HUES48 (cell line): ENCODE data around the gene SMIM9.

Experiments used
- H3K27ac ChIP-seq: one replicate; pipeline ENCODE4 v1.7.0; 2013; ENCODE audit warnings: low read depth, low read length, inconsistent platforms
- H3K27me3 ChIP-seq: 2 replicates; pipeline ENCODE4 v1.6.1; 2013; ENCODE audit warnings: mild to moderate bottlenecking, low read length; ENCODE audit not compliant: control insufficient read depth, insufficient read depth
- H3K36me3 ChIP-seq: 2 replicates; pipeline ENCODE4 v1.6.1; 2013; ENCODE audit warnings: low read length; ENCODE audit not compliant: control insufficient read depth, insufficient read depth
- H3K4me1 ChIP-seq: 2 replicates; pipeline ENCODE4 v1.6.1; 2013; ENCODE audit warnings: mild to moderate bottlenecking, low read length; ENCODE audit not compliant: control insufficient read depth, insufficient read depth
- H3K4me3 ChIP-seq: 2 replicates; pipeline ENCODE4 v1.5.1; 2013; ENCODE audit warnings: mild to moderate bottlenecking, low read depth, low read length
- H3K9ac ChIP-seq: 2 replicates; pipeline ENCODE4 v1.6.1; 2013; ENCODE audit warnings: mild to moderate bottlenecking, low read depth, low read length, moderate library complexity
- H3K9me3 ChIP-seq: 2 replicates; pipeline ENCODE4 v1.6.1; 2013; ENCODE audit warnings: low read length; ENCODE audit not compliant: control insufficient read depth, insufficient read depth

SMIM9 gene

DNA sequence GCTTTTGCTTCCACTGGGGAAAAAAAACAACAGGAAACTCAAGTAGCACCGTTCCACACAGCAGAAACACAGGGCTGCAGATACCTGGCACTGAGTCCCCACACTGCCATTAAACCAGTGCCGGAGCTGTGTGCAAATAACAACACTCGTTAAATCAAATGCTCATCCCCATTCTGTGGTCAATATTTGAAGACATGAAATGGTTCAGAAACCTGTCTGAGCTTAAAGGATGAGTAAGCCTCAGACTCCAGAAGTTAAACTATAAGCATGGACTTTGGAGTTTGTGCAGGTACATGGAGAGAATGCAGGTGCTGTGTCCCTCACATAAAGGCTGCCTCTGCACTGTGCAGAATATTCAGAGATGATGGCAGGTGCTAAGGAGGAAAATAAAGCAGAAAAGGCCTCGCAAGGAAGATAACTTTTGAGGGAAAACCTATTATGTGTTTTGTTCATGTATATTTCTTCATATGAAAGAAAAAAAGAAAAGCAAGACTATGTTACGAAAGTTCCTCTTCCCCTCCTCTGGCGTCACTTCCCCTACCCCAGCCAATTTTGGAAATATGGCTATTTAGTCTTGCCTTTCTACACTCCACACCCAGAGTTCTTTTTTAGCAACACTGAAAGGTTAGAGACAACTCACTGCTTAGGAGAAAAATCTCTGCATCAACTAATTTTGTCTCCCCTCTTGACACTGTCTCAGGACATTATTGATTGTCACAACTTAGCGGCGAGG lies 33.8 kb downstream of the SMIM9 start:
- Histone ChIP-seq H3K4me1 (peaks cover 9% of the 10 kb centered on the region), H3K27me3 (peaks cover 40% of the 10 kb centered on the region), H3K36me3 (no peaks in the 10 kb centered on the region), H3K4me3 (no peak overlapping the region), H3K27ac (peak overlapping the region; percentile 21), H3K9me3 (peaks cover 41% of the 10 kb centered on the region), H3K9ac (no peak overlapping the region)

DNA sequence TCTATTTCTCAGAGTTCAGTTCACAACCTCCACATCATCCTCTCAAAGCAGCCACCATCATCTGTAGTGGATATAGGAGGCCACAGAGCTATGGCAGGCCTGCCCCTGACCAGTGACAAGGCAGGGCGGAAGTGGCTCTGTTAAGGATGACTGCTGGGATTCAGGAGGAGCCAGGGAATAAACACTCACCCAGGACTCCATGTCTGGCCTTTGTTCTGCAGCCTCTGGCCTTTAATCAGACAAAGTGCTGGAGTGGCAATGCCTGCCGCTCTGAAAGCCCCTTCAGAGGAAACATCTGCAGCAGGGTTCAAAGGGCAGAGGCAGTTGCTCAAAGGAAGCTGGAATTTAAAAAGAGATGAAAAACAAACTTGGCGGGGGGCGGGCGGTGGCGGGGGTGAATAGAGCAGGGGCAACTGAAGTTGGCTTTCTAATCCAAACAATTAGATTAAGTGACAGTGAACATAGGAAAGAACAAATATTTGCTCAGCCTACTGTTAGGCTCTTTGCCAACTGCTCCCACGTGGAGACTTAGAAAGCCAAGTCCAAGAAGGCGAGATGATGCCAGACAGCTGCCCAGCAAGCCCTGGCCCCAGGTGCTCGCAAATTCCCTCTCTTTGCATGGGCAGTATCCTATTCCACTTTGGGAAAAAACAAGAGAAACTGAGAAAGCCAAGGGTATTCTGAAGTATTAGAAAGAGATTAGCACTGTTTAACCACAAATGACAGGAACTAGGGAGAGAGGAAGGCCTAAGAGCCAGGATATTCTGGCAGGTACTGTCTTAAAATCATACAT lies 34.7 kb downstream of the SMIM9 start:
- H3K4me3 ChIP-seq: no peak overlapping the region
- H3K9me3 ChIP-seq: peaks cover 46% of the 10 kb centered on the region
- peaks cover 35% of the 10 kb centered on the region for H3K27me3 ChIP-seq
- H3K4me1 ChIP-seq: peaks cover 9% of the 10 kb centered on the region
- H3K36me3 ChIP-seq: no peaks in the 10 kb centered on the region
- peak overlapping the region; percentile 21 for H3K27ac ChIP-seq
- H3K9ac ChIP-seq: no peak overlapping the region

DNA sequence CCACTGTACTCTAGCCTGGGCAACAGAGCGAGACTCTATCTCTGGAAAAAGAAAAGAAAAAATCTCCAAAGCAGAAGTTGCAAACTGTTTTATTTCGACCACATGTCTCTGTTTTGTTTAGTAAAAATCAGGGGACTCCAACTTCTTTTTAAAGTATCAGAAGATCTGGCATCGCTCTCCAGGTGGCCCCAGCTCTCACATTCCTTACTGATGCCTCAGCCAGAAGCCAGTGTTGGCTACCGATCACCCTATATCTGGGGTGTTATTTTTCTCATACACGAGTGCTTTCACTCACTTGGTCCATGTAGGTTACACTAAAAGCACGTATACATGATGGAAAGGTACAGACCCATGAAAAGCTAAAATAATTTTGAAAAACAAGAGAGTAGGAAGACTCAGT lies 37.5 kb downstream of the SMIM9 start:
- Histone ChIP-seq H3K27me3 (peaks cover 17% of the 10 kb centered on the region), H3K4me3 (no peak overlapping the region; the same call in 1 of the 2 replicates), H3K9ac (no peak overlapping the region), H3K27ac (no peak overlapping the region), H3K9me3 (peaks cover 56% of the 10 kb centered on the region), H3K4me1 (peaks cover 9% of the 10 kb centered on the region), H3K36me3 (no peaks in the 10 kb centered on the region)

DNA sequence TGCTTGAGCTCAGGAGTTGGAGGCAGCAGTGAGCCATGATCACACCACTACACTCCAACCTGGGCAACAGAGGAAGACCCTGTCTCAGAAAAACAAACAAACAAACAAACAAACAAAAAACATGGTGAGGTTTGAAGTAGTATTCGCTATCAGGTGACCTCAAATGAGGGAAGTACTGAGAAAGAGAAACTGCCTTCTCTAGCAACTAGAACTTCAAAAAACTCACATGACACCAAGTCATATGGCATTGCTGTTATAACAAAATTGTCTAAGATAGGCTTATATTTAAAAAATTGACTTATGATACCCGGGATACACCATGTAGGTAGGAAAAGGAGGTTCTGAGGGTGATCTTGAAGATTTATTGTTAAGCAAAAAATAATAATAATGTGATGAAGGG lies 39.4 kb downstream of the SMIM9 start:
- Histone ChIP-seq H3K27me3 (peaks cover 3% of the 10 kb centered on the region; the same call in 1 of the 2 replicates), H3K4me3 (no peak overlapping the region), H3K36me3 (no peaks in the 10 kb centered on the region), H3K9ac (no peak overlapping the region), H3K4me1 (peaks cover 5% of the 10 kb centered on the region; the same call in 1 of the 2 replicates), H3K9me3 (peaks cover 58% of the 10 kb centered on the region), H3K27ac (no peak overlapping the region)

DNA sequence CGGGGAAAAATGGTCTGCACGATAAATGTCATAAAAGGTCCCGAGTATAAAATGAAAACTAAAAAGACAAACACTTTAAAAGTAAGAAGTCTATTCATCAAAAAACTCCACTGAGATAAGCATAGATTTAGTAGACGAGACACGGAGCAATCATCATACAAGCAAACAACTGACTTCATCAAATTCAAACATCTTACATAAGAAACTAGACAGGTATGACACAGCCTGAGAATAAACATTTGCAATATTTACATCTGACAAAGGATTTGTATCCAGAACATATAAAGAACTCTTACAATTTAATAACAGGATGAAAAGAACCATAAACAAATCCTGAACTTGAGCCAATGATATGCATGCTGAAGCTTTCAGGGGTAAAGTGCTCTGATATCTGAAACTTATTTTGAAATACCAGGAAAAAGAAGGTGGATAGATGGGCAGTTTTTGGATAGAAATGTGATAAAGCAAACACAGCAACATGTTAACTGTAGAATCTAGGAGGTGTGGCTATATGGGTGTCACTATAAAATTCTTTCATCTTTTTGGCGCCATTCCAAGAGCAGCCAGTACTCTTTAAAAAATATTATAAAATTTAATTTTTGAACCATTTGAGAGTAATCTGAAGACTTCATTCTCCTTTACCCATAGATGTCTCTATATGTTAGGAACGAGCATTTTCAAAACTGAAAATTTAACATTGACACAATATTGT lies 41.2 kb downstream of the SMIM9 start:
- Histone ChIP-seq H3K9ac (no peak overlapping the region), H3K4me1 (peaks cover 3% of the 10 kb centered on the region; the same call in 1 of the 2 replicates), H3K4me3 (no peak overlapping the region), H3K36me3 (no peaks in the 10 kb centered on the region), H3K9me3 (peaks cover 58% of the 10 kb centered on the region), H3K27me3 (peaks cover under 1% of the 10 kb centered on the region; the same call in 1 of the 2 replicates), H3K27ac (no peak overlapping the region)

DNA sequence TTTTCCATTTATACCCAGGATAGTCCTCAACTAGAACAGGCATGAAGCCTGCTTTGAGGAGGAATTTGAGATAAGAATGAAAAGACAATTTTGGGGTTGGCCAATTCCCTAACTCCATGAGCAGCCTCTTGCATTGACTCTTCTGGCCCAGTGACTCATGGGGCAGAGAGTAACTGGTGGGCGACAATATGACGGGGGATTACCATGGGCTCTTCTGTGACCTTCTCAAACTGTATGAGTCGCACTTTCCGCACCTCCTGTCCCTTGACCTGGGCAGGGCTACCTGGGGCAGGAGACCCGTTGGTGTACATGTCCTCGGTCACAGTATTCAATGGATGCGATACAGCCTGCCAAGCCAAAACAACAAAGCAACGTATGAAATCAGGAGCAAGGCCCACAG lies 42.5 kb downstream of the SMIM9 start:
- H3K9me3 ChIP-seq: peaks cover 59% of the 10 kb centered on the region
- no peaks in the 10 kb centered on the region for H3K27me3 ChIP-seq
- no peaks in the 10 kb centered on the region for H3K36me3 ChIP-seq
- no peak overlapping the region for H3K27ac ChIP-seq
- H3K9ac ChIP-seq: no peak overlapping the region
- no peak overlapping the region for H3K4me3 ChIP-seq
- no peaks in the 10 kb centered on the region for H3K4me1 ChIP-seq

DNA sequence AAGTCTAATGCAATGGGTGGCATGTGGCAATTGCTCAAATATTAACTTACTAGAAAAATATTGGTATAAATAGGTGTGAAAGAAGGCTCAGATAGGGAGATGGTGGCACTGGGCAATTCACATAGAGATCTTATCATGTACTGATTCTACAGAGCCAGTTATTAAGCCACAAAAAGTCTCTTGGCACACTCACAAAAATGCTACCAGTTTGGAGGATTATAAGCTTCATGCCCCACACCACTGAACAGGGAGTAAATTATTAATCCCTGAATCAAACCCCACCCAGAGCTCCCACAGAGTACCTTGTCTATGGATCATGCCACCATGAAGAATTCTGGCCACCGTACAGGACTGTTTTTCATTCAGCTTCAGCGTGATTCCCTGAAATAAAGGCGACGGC lies 43.0 kb downstream of the SMIM9 start:
- Histone ChIP-seq H3K27ac (no peak overlapping the region), H3K27me3 (no peaks in the 10 kb centered on the region), H3K9ac (no peak overlapping the region), H3K4me1 (no peaks in the 10 kb centered on the region), H3K36me3 (no peaks in the 10 kb centered on the region), H3K4me3 (no peak overlapping the region), H3K9me3 (peaks cover 56% of the 10 kb centered on the region)

DNA sequence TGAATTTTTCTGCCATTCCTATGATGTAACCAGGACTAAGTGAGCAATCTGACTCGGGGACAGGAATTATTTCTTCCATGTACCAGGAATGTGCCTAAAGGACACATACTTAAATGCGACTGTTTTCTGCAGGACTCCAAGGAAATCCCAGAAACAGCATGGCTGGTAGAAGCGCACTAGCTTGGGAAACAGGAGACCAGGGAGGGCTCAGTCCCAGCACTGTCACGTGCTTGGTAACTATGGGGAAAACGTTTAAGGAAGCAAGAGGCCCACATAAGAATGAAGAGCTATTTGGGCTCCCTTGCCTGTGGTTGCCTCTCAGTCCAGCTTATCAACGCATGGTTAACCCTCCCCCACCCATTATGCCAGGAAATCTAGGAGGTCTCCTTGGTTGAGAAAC lies 48.7 kb downstream of the SMIM9 start:
- Histone ChIP-seq H3K9ac (no peak overlapping the region), H3K27me3 (no peaks in the 10 kb centered on the region), H3K4me3 (no peak overlapping the region), H3K9me3 (peaks cover 49% of the 10 kb centered on the region), H3K27ac (no peak overlapping the region), H3K36me3 (no peaks in the 10 kb centered on the region), H3K4me1 (no peaks in the 10 kb centered on the region)

DNA sequence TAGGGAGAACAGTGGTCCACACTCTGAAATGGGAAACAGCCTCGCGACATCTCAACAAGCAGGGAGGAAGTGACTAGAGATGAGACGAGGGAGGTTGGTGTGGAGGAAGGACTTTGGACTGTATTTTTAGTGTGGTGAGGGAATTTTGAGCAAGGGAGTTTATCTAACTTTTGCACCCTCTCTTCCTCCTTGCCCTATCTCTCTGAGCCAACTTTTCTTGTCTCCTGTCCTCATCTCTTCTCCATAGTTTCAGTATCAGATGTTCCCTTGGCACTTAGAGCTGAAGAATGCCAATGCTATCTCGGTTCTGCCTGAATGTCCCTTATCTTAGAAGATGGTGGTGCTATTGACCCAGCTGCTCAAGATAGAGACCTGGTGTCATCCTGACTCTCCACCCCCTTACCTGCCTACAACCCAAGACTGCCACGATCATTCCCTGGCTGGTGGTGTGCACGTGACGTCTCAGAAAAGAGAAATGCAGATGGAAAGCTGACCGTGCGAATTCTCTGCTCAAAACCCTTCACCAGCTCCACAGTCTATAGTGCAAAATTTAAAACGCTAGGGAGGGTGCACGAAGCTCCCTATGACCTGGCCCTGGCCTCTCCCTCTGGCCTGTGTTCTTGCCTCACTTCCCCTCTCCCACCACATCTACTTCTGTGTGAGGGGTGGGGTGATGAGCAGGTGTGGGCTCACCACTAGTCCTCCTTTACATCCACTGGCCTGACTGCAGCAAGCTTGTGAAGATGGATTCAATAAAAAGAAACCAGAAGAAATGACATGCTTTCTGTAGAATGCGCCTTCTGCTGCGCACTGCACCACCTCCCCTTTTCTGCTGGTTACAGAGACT lies 50.1 kb downstream of the SMIM9 start:
- Histone ChIP-seq H3K27me3 (no peaks in the 10 kb centered on the region), H3K9ac (no peak overlapping the region), H3K4me1 (no peaks in the 10 kb centered on the region), H3K27ac (no peak overlapping the region), H3K9me3 (peaks cover 44% of the 10 kb centered on the region), H3K36me3 (no peaks in the 10 kb centered on the region), H3K4me3 (no peak overlapping the region)

DNA sequence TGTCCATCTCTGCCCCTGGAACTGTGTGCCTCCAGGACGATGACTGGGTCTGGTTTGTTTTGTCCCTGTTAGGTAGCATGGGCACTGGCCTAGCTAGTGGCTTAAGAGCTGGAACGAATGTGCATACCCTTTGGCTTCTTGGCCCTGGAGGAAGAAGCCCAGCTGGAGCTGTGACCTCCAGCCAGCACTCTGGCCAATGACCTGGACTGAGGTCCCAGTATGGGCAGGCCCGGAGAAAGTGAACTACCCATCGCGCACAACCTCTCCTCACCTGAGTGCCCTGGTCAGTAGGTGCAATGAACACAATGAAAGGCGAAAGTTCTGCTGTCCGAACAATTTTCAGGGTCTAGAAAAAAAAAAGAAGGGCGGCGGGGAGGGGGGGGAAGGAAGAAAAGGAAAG lies 53.5 kb downstream of the SMIM9 start:
- Histone ChIP-seq H3K36me3 (peaks cover 18% of the 10 kb centered on the region), H3K4me3 (no peak overlapping the region), H3K4me1 (no peaks in the 10 kb centered on the region), H3K27ac (no peak overlapping the region), H3K9ac (no peak overlapping the region), H3K9me3 (peaks cover 50% of the 10 kb centered on the region), H3K27me3 (no peaks in the 10 kb centered on the region)
